H1 (cell line): ENCODE data around the gene TOMM40. TPM values are rescaled to one million over a fixed set of nuclear protein-coding genes. Genes with fewer than 3 reads are reported as not detected.

Source experiments
- CTCF ChIA-PET: fragments of 300-600 bp; sonication (Branson Sonifier 250); formaldehyde crosslinking; loops from one replicate; lab custom pipeline; 2021; ENCODE audit not compliant: partially characterized antibody; lab: Charles Lee
- POLR2A ChIA-PET: fragments of 300-600 bp; sonication (Branson Sonifier 250); formaldehyde crosslinking; loops from one replicate; lab custom pipeline; 2021; ENCODE audit warnings: inconsistent platforms; ENCODE audit not compliant: partially characterized antibody; lab: Charles Lee
- DNase-seq, 2 experiments: peaks; one replicate each; pipeline versions ENCODE4 v3.0.0 to v3.0.0-alpha.2; 2010 to 2022; ENCODE audit warnings: low spot score in 2 of 2, low read depth in 1 of 2, mixed read lengths in 1 of 2
- FAIRE-seq: peaks from 2 replicates; lab custom pipeline; 2011; peaks lifted over from hg19 to GRCh38; lab: Jason Lieb, UNC
- H2AFZ ChIP-seq: 2 replicates; pipeline ENCODE4 v1.8.1; 2012; ENCODE audit warnings: low read length, inconsistent platforms
- H2AK5ac ChIP-seq: 2 replicates; pipeline ENCODE4 v1.6.1; 2013; ENCODE audit warnings: low read depth, low read length
- H2BK120ac ChIP-seq: replicated peaks from 2 replicates; pipeline ENCODE3; 2013; ENCODE audit warnings: low read depth, low read length, inconsistent platforms
- H2BK12ac ChIP-seq: 2 replicates; pipeline ENCODE4 v1.6.1; 2013; ENCODE audit warnings: low read depth, low read length
- H2BK15ac ChIP-seq: 2 replicates; pipeline ENCODE4 v1.6.1; 2013; ENCODE audit warnings: low read length
- H2BK20ac ChIP-seq: 2 replicates; pipeline ENCODE4 v1.6.1; 2013; ENCODE audit warnings: low read length
- H2BK5ac ChIP-seq: 2 replicates; pipeline ENCODE4 v1.6.1; 2013; ENCODE audit warnings: low read depth, low read length
- H3K14ac ChIP-seq: 2 replicates; pipeline ENCODE4 v1.6.1; 2013; ENCODE audit warnings: inconsistent platforms; ENCODE audit not compliant: insufficient read length
- H3K18ac ChIP-seq: 2 replicates; pipeline ENCODE4 v1.6.1; 2013; ENCODE audit warnings: low read length; ENCODE audit errors: extremely low read depth
- H3K23ac ChIP-seq: 2 replicates; pipeline ENCODE4 v1.6.1; 2013; ENCODE audit warnings: inconsistent platforms; ENCODE audit not compliant: insufficient read length
- H3K23me2 ChIP-seq: 2 replicates; pipeline ENCODE4 v1.6.1; 2013; ENCODE audit warnings: low read depth, low read length
- H3K27ac ChIP-seq: 2 replicates; pipeline ENCODE4 v1.6.1; 2011; ENCODE audit warnings: low read depth, low read length, inconsistent platforms
- H3K27me3 ChIP-seq, 4 experiments: replicated peaks in 1 of 4; 1 replicate in 1 of 4; 2 replicates in 3 of 4; pipeline versions ENCODE4 v1.6.1 to v1.8.1; 2011 to 2013; ENCODE audit warnings: low read length in 3 of 4, mild to moderate bottlenecking in 3 of 4, inconsistent platforms in 2 of 4, mixed read lengths in 2 of 4, moderate library complexity in 1 of 4; ENCODE audit not compliant: control insufficient read depth in 3 of 4, insufficient read depth in 3 of 4; ENCODE audit errors: extremely low read depth in 1 of 4
- H3K36me3 ChIP-seq, 4 experiments: 2 replicates each; pipeline versions ENCODE4 v1.6.1 to v1.8.1; 2011 to 2013; ENCODE audit warnings: mild to moderate bottlenecking in 4 of 4, low read length in 3 of 4, moderate library complexity in 2 of 4, control low read depth in 1 of 4, inconsistent platforms in 1 of 4; ENCODE audit not compliant: insufficient read depth in 4 of 4, control insufficient read depth in 2 of 4
- H3K4ac ChIP-seq: replicated peaks from 2 replicates; pipeline ENCODE3; 2013; ENCODE audit warnings: low read length, low read depth, mixed read lengths, inconsistent platforms; ENCODE audit not compliant: insufficient read length
- H3K4me1 ChIP-seq, 4 experiments: replicated peaks in 1 of 4; 1 replicate in 1 of 4; 2 replicates in 3 of 4; pipeline versions ENCODE4 v1.6.1 to v1.8.1; 2011 to 2013; ENCODE audit warnings: low read length in 3 of 4, inconsistent platforms in 2 of 4, mixed read lengths in 1 of 4; ENCODE audit not compliant: insufficient read depth in 4 of 4, control insufficient read depth in 3 of 4
- H3K4me2 ChIP-seq, 2 experiments: 2 replicates each; pipeline versions ENCODE4 v1.6.1 to v1.8.1; 2011 to 2013; ENCODE audit warnings: low read depth in 2 of 2, low read length in 2 of 2, control low read depth in 1 of 2, inconsistent platforms in 1 of 2, mild to moderate bottlenecking in 1 of 2; ENCODE audit not compliant: insufficient read depth in 1 of 2
- H3K4me3 ChIP-seq, 4 experiments: fragments of 200-600, 300-600 bp in 1 of 4; sonication (generic), shearing (Covaris generic), sonication (Bioruptor Twin) in 1 of 4; 2 replicates each; pipeline versions ENCODE4 v1.5.1 to v1.8.1; 2011 to 2016; ENCODE audit warnings: low read length in 4 of 4, low read depth in 3 of 4, control low read depth in 2 of 4, inconsistent platforms in 2 of 4, mild to moderate bottlenecking in 2 of 4, mixed read lengths in 1 of 4, moderate library complexity in 1 of 4; ENCODE audit not compliant: insufficient read depth in 2 of 4; ENCODE audit errors: extremely low read depth in 1 of 4
- H3K56ac ChIP-seq: replicated peaks from 2 replicates; pipeline ENCODE3; 2013; ENCODE audit warnings: low read depth, mild to moderate bottlenecking, mixed read lengths, low read length, inconsistent platforms; ENCODE audit not compliant: insufficient read length
- H3K79me1 ChIP-seq: 2 replicates; pipeline ENCODE4 v1.6.1; 2013; ENCODE audit warnings: low read depth, low read length, control low read depth
- H3K79me2 ChIP-seq, 2 experiments: 2 replicates each; pipeline versions ENCODE4 v1.6.1 to v1.8.1; 2012 to 2013; ENCODE audit warnings: low read length in 2 of 2, mild to moderate bottlenecking in 2 of 2, inconsistent platforms in 1 of 2; ENCODE audit not compliant: insufficient read depth in 2 of 2, control insufficient read depth in 1 of 2
- H3K9ac ChIP-seq, 4 experiments: replicated peaks in 1 of 4; 1 replicate in 1 of 4; 2 replicates in 3 of 4; pipeline versions ENCODE4 v1.6.1 to v1.8.1; 2011 to 2013; ENCODE audit warnings: low read depth in 3 of 4, low read length in 3 of 4, control low read depth in 2 of 4, mild to moderate bottlenecking in 2 of 4, moderate library complexity in 2 of 4, inconsistent platforms in 1 of 4; ENCODE audit errors: extremely low read depth in 1 of 4
- H3K9me3 ChIP-seq, 2 experiments: 2 replicates each; pipeline versions ENCODE4 v1.6.1 to v1.8.1; 2012 to 2013; ENCODE audit warnings: mild to moderate bottlenecking in 2 of 2, moderate library complexity in 2 of 2, control low read depth in 1 of 2, inconsistent platforms in 1 of 2, low read depth in 1 of 2, low read length in 1 of 2, mixed read lengths in 1 of 2; ENCODE audit not compliant: insufficient read depth in 2 of 2
- H4K20me1 ChIP-seq, 2 experiments: replicated peaks in 1 of 2; 2 replicates each; pipeline versions ENCODE3 to v1.8.1; 2011 to 2013; ENCODE audit warnings: inconsistent platforms in 2 of 2, low read length in 2 of 2, mild to moderate bottlenecking in 1 of 2; ENCODE audit not compliant: insufficient read depth in 2 of 2, control insufficient read depth in 1 of 2
- H4K5ac ChIP-seq: 2 replicates; pipeline ENCODE4 v1.6.1; 2013; ENCODE audit warnings: low read length, low read depth, mixed read lengths, inconsistent platforms; ENCODE audit not compliant: insufficient read length
- H4K8ac ChIP-seq: 2 replicates; pipeline ENCODE4 v1.8.0; 2013; ENCODE audit warnings: mild to moderate bottlenecking, moderate library complexity, low read length, inconsistent platforms; ENCODE audit not compliant: insufficient read depth; ENCODE audit errors: extremely low read depth
- H4K91ac ChIP-seq: replicated peaks from 2 replicates; pipeline ENCODE3; 2013; ENCODE audit warnings: low read length, mixed read lengths, inconsistent platforms; ENCODE audit not compliant: insufficient read length
- BCL11A ChIP-seq, 2 experiments: IDR thresholded peaks; one replicate each; pipeline ENCODE4 v1.6.1; 2011; ENCODE audit warnings: low read depth in 2 of 2, low read length in 2 of 2, mild to moderate bottlenecking in 2 of 2
- CTCF ChIP-seq, 3 experiments: IDR thresholded peaks; 1 replicate in 2 of 3; 2 replicates in 1 of 3; pipeline versions ENCODE4 v1.5.1 to v1.6.1; 2011; ENCODE audit warnings: low read length in 3 of 3, mild to moderate bottlenecking in 3 of 3, inconsistent platforms in 2 of 3, low read depth in 1 of 3, moderate library complexity in 1 of 3; ENCODE audit not compliant: insufficient read depth in 1 of 3; ENCODE audit errors: control extremely low read depth in 1 of 3
- E2F6 ChIP-seq: IDR thresholded peaks from 2 replicates; pipeline ENCODE4 v1.6.1; 2012; ENCODE audit warnings: inconsistent platforms
- EZH2 ChIP-seq: fragments of 200-600 bp; sonication (generic); IDR thresholded peaks from 2 replicates; pipeline ENCODE4 v1.7.1; 2012; ENCODE audit warnings: low read depth, mild to moderate bottlenecking, moderate library complexity, low read length, inconsistent platforms; ENCODE audit not compliant: severe bottlenecking
- FOSL1 ChIP-seq: IDR thresholded peaks from 2 replicates; pipeline ENCODE4 v1.6.1; 2011; ENCODE audit warnings: mild to moderate bottlenecking, low read depth, low read length, moderate library complexity; ENCODE audit not compliant: insufficient read depth
- HDAC2 ChIP-seq, 2 experiments: fragments of 300-600 bp in 1 of 2; sonication (generic) in 1 of 2; IDR thresholded peaks; 2 replicates each; pipeline ENCODE4 v1.6.1; 2011 to 2012; ENCODE audit warnings: low read depth in 2 of 2, low read length in 2 of 2, mild to moderate bottlenecking in 2 of 2, moderate library complexity in 2 of 2, borderline replicate concordance in 1 of 2, inconsistent platforms in 1 of 2
- SP2 ChIP-seq: IDR thresholded peaks from 2 replicates; pipeline ENCODE4 v1.6.1; 2012; ENCODE audit warnings: mild to moderate bottlenecking, low read length, inconsistent platforms
- WGBS, 2 experiments: shearing (Covaris generic) in 1 of 2; methylation state at CpG; one replicate each; pipeline versions ENCODE4 v1.1.6 to v1.1.7; 2013 to 2015; ENCODE audit warnings: low lambda C conversion rate in 2 of 2, mixed read lengths in 2 of 2, inconsistent platforms in 1 of 2, low coverage in 1 of 2, missing lambda C conversion rate in 1 of 2; ENCODE audit not compliant: insufficient replicate concordance in 2 of 2, insufficient coverage in 1 of 2, insufficient read length in 1 of 2; ENCODE audit errors: extremely low coverage in 1 of 2, missing lambda C conversion rate in 1 of 2; 5-methylcytosine and 5-hydroxymethylcytosine counted together
- polyA plus RNA-seq, 7 experiments: library from polyadenylated mRNA; depleted of rRNA in 3 of 7; stranded (reverse) in 5 of 7; unstranded in 2 of 7; fragments of >200 nt in 5 of 7; fragments of 200-250 nt in 2 of 7; gene quantifications; 1 replicate in 5 of 7; 2 replicates in 1 of 7; 4 replicates in 1 of 7; pipeline versions ENCODE4 v1.2.1 to v1.2.3, GENCODE V29; 2011 to 2013; ENCODE audit warnings: missing spikeins in 2 of 7, mixed read lengths in 2 of 7
- total RNA-seq: library from RNA; stranded (reverse); fragmentation: NEBNext Ultra II Directional; extraction: Animal tissue kit (Norgen Biotek cat#: 25700); gene quantifications from 2 replicates; pipeline ENCODE4 v1.2.1, GENCODE V29; 2021

Gene TOMM40
- total and polyA plus RNA-seq, 2 of the 8 experiments (the other 6 are each of a cell fraction or from before 2014, with no cell fraction given), result 154 to 179 TPM

- Histone ChIP-seq H2BK15ac (no peak overlapping the region), H3K4me3 (no peak overlapping the region), H2AFZ (no peak overlapping the region), H3K4ac (no peak overlapping the region), H4K20me1 (peaks cover 14 to 35% of the 10 kb centered on the region in 2 experiments), H2BK120ac (no peak overlapping the region), H3K9me3 (no peaks in the 10 kb centered on the region), H3K79me2 (peaks cover 7 to 42% of the 10 kb centered on the region in 2 experiments), H3K23me2 (peaks cover 13% of the 10 kb centered on the region), H3K27ac (no peak overlapping the region), H3K27me3 (no peaks in the 10 kb centered on the region), H4K5ac (no peak overlapping the region), H3K36me3 (peaks cover 38 to 58% (median 46%) of the 10 kb centered on the region in 4 experiments), H3K23ac (no peak overlapping the region), H4K91ac (no peak overlapping the region), H3K4me2 (no peak overlapping the region), H4K8ac (no peak overlapping the region; the same call in 1 of the 2 replicates), H3K56ac (no peak overlapping the region), H3K14ac (no peak overlapping the region), H2AK5ac (no peak overlapping the region), H2BK20ac (no peak overlapping the region), H3K79me1 (peaks cover 25% of the 10 kb centered on the region), H3K4me1 (peaks cover 4 to 8% (median 6%) of the 10 kb centered on the region in 4 experiments; a peak in 6 of 7 replicates), H2BK12ac (no peak overlapping the region), H3K18ac (no peak overlapping the region), H3K9ac (no peak overlapping the region), H2BK5ac (no peak overlapping the region)
- WGBS, 2 experiments, result 96% methylated on average over 9 of the region's 9 CpGs; no CpG with 5 or more reads in 1 of the 2 experiments
- DNase-seq (no peak), FAIRE-seq (no peak)
- POLR2A ChIA-PET, result interaction anchor here (0.8 to 9.8 kb wide), 13 partner anchors 11 to 167 kb away, joined by 3 to 247 read pairs (median 3); partner anchors contain the start of genes APOE and NECTIN2
- TF ChIP-seq BCL11A (IDR thresholded peaks at IDR 0.05; ENCODE audit: low read depth in 2 of 2, low read length in 2 of 2) (no peak), HDAC2 (IDR thresholded peaks at IDR 0.05; ENCODE audit: borderline replicate concordance in 1 of 2, low read depth in 2 of 2, low read length in 2 of 2) (no peak), CTCF (IDR thresholded peaks at IDR 0.05; ENCODE audit: control extremely low read depth in 1 of 3, insufficient read depth in 1 of 3, low read depth in 1 of 3, low read length in 3 of 3) (no peak), FOSL1 (no peak), E2F6 (no peak), SP2 (no peak), EZH2 (no peak)
- CTCF ChIA-PET, result interaction anchor here (0.8 to 2.1 kb wide), 6 partner anchors 9 to 144 kb away, joined by 3 to 17 read pairs (median 5); partner anchors contain the start of genes APOE and CLASRP
Observed at GRCh38 chr19:44894946-44895345, 3.9 kb downstream of the TOMM40 start.
